ENCODE results near the gene ADAMTS14. TPM values are rescaled to one million over a fixed set of nuclear protein-coding genes. Genes with fewer than 3 reads are reported as not detected.

The ADAMTS14 gene
- total RNA-seq, 1 donor from 2014 or later, result not detected

Other genes with a start within 250 kb of the ADAMTS14 start
- 0.09 and 0.11 TPM in 2 replicates for gene NODAL, start 230.8 kb upstream of the ADAMTS14 start, total RNA-seq
- 1.1 and 1.2 TPM in 2 replicates for gene PALD1, start 193.7 kb upstream of the ADAMTS14 start, total RNA-seq
- gene PRF1, start 69.8 kb upstream of the ADAMTS14 start, total RNA-seq, result 72.2 and 78.3 TPM in 2 replicates
- not detected in 2 replicates for gene TBATA, start 112.9 kb downstream of the ADAMTS14 start, total RNA-seq
- 24.6 and 27.2 TPM in 2 replicates for gene SGPL1, start 143.4 kb downstream of the ADAMTS14 start, total RNA-seq
- 36.5 and 37.4 TPM in 2 replicates for gene PCBD1, start 216.1 kb downstream of the ADAMTS14 start, total RNA-seq

Data from T-helper 2 cell treated with Interferon-gamma antibody and Interleukin-4, amounts not matched to agents 100 ng/mL and 5 ng/mL, for 36 hours (primary cell).